HG03432 (cell line): Measurements from ENCODE around the gene SLIT3.

Source experiments
- ATAC-seq: cut with Tn5 transposase; IDR thresholded peaks from one replicate; pipeline ENCODE4 v1.9.1; 2021; ENCODE audit warnings: mild to moderate bottlenecking, moderate library complexity; ENCODE audit not compliant: unreplicated experiment

The SLIT3 gene

GRCh38 chr5:169009123-169009522 lies 291.8 kb downstream of the SLIT3 start:
- no peak for ATAC-seq

GRCh38 chr5:169006842-169007790 lies 293.8 kb downstream of the SLIT3 start:
- no peak for ATAC-seq

GRCh38 chr5:169004551-169004950 lies 296.4 kb downstream of the SLIT3 start:
- ATAC-seq: no peak

GRCh38 chr5:169003721-169004541 lies 297.0 kb downstream of the SLIT3 start:
- ATAC-seq: no peak

- no peak for ATAC-seq
These were observed 297.9 kb downstream of the SLIT3 start for GRCh38 chr5:169002953-169003555.

- ATAC-seq: no peak
These were observed 299.5 kb downstream of the SLIT3 start for GRCh38 chr5:169001394-169001793.

GRCh38 chr5:168995024-168995423 lies 305.9 kb downstream of the SLIT3 start:
- no peak for ATAC-seq

- no peak for ATAC-seq
These were observed 308.3 kb downstream of the SLIT3 start for GRCh38 chr5:168992687-168993086.

- ATAC-seq: no peak
These were observed 308.9 kb downstream of the SLIT3 start for GRCh38 chr5:168992016-168992415.

GRCh38 chr5:168991311-168991710 lies 309.6 kb downstream of the SLIT3 start:
- ATAC-seq: no peak

GRCh38 chr5:168990679-168991078 lies 310.3 kb downstream of the SLIT3 start:
- ATAC-seq: no peak

GRCh38 chr5:168989731-168990505 lies 311.0 kb downstream of the SLIT3 start:
- no peak for ATAC-seq

- no peak for ATAC-seq
These were observed 312.2 kb downstream of the SLIT3 start for GRCh38 chr5:168988699-168989098.

GRCh38 chr5:168987543-168988300 lies 313.2 kb downstream of the SLIT3 start:
- peak; percentile 72 for ATAC-seq

- ATAC-seq: no peak
These were observed 315.5 kb downstream of the SLIT3 start for GRCh38 chr5:168985454-168985853.

- ATAC-seq: no peak
These were observed 316.7 kb downstream of the SLIT3 start for GRCh38 chr5:168984135-168984675.

GRCh38 chr5:168979135-168979534 lies 321.8 kb downstream of the SLIT3 start:
- ATAC-seq: no peak

GRCh38 chr5:168978500-168978899 lies 322.4 kb downstream of the SLIT3 start:
- no peak for ATAC-seq

GRCh38 chr5:168978015-168978414 lies 322.9 kb downstream of the SLIT3 start:
- ATAC-seq: no peak
